Globus pallidus (tissue), 1 donor: ENCODE measurements around the gene TSPEAR.
"Not testable (repeated sequence)": the region's sequence is repeated elsewhere in the genome, so short reads cannot be mapped to it uniquely, and the experiment has no call there.

ENCODE experiments used
- DNase-seq: peaks from one replicate; pipeline ENCODE4 v3.0.0-alpha.2; 2015; ENCODE audit warnings: low spot score

TSPEAR gene

GRCh38 chr21:44585892-44586291 lies 125.5 kb downstream of the TSPEAR start:
- no peak for DNase-seq

DNA sequence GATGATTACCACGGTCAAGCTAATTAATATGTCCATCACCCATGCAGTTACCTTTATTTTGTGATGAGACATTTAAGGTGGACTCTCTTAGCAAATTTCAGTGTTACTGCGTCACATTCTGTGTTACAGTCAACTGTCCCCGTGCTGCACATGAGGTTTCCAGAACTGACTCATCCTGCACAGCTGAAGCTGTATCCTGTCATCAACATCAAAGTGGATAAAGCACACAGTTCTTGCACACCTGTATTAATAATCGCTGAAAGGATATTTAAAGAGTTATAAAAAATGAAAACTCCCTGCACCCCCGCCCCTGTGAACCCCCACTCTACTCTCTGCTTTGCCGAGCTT lies 127.6 kb downstream of the TSPEAR start:
- no peak for DNase-seq

DNA sequence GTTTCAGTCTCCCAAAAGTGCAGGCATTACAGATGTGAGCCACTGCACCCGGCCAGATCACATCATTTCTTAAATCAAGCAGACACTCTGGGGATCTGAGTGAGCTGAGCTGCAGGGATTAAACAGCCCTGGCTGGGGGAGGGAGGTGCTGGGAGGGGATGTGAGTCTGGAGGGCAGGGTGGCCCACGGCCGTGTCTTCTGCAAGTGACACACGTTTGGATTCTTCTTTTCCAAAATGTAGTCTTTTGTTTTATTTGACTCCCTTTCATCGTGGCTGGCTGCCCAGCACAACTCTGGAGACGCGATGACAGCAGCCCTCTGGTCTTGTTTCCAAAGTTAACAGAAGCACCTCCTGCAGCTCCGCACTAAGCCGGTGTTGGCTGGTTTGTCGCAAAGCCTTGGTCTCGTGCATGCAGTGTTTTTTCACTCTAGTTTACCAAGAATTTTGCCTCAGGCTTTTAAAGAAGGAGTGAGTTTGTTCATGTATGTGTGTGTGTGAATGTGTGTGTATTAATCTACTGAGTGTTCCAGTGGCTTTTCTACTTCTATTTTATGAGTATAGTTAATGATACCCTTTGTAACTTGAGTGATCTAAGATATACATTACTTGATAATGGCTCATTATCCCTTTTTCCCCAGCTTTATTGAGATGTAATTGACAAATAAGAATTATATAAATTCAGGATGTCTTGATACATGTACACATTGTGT lies 128.1 kb downstream of the TSPEAR start:
- no peak for DNase-seq

- DNase-seq = no peak
Observed at GRCh38 chr21:44582055-44582454, 129.3 kb downstream of the TSPEAR start.

- DNase-seq = no peak
Observed at GRCh38 chr21:44581158-44581557, 130.2 kb downstream of the TSPEAR start.

GRCh38 chr21:44580231-44580821 lies 131.0 kb downstream of the TSPEAR start, which contains the start of gene KRTAP10-5:
Gene KRTAP10-5 (minus strand): TSS chr21:44580604. CDS start chr21:44580578, 26 bp downstream.
- DNase-seq = not testable (repeated sequence)

DNA sequence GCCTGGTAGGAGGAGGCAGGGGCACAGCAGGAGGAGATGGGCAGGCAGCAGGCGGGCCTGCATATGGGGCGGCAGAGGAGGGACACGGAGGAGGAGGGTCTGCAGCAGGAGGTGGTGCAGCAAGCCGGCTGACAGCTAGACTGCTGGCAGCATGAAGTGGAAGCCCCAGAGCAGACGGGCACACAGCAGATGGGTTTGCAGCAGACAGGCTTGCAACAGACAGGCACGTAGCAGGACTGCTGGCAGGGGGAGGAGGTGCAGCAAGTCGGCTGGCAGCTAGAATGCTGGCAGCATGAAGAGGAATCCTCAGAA lies 131.6 kb downstream of the TSPEAR start:
- no peak for DNase-seq

- DNase-seq = no peak
Observed at GRCh38 chr21:44579056-44579832, 132.1 kb downstream of the TSPEAR start.

- no peak for DNase-seq
Observed at GRCh38 chr21:44578371-44579055, 132.9 kb downstream of the TSPEAR start.

GRCh38 chr21:44576025-44576420 lies 135.3 kb downstream of the TSPEAR start:
- DNase-seq = no peak

- no peak for DNase-seq
Observed at GRCh38 chr21:44575307-44576024, 135.9 kb downstream of the TSPEAR start.

- no peak for DNase-seq
Observed at GRCh38 chr21:44574457-44575306, 136.7 kb downstream of the TSPEAR start.

GRCh38 chr21:44573630-44574456 lies 137.5 kb downstream of the TSPEAR start, which contains the start of gene KRTAP10-4:
Gene KRTAP10-4 (plus strand): TSS chr21:44573729. CDS start chr21:44573759, 30 bp downstream.
- not testable (repeated sequence) for DNase-seq

- no peak for DNase-seq
Observed at GRCh38 chr21:44572959-44573583, 138.3 kb downstream of the TSPEAR start.

DNA sequence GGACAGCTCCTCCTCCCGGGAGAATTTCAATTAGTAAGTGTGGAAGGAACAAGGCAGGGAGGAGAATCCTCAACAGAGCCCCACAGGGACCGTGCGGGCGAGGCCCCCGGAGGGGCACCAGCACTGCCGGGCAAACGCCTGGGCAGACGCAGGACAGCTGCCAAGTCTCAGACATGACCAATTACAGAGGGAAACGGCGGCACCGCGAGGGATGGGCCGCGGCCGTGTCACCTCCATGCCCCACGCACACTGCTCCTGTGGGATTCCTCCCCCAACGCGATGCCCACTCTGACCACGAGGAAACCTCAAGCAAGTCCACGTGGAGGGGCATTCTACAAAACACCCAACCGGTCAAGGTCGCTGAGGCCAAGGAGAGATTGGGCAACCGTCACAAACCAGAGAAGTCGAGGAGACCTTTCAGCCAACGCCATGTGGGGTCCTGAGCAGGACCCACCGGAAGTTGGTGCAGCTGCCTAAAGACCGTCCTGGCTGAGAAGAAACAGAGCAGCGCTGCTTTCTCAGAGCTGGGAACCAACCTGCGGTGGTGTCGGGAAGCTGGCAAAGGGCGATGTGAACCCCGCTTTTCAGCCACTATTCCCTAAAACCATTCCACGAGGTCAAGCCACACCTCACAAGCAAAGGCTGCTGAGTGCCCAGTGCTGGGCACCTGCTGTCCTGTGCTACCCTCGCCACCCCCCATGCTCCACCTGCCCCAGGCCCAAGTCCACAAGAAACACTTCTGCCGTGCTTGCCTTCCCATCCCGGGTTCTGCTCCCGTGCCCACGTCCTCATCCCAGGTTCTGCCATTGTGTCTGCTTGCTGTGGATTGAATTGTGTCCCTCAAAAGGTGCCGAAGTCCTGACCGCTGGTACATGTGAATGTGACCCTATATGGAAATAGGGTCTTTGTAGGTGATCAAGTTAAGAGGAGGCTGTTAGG lies 139.3 kb downstream of the TSPEAR start:
- no peak for DNase-seq

DNA sequence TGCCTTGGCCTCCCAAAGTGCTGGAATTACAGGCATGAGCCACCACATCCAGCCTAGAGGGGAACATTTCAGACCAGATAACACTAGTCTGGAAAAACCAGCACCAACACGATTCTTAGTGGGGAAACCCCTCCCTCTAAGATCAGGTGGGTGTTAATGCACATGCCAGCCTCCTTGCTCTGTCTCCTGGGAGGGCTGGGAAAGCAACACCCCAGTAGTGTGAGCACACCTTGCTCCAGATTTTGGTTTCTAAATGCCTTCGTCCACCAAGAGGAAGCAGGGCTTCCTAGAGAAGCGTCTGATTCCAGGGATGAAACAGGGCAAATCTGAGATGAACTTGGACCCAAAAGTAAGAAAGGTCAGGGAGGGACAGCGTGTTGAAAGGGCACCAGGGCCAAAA lies 140.1 kb downstream of the TSPEAR start:
- DNase-seq = no peak

- DNase-seq = no peak
Observed at GRCh38 chr21:44569861-44570517, 141.4 kb downstream of the TSPEAR start.
